Measurements from ENCODE around the gene MYB. TPM values are rescaled to one million over a fixed set of nuclear protein-coding genes. Genes with fewer than 3 reads are reported as not detected.

Gene MYB
- total RNA-seq, 1 experiment from 2014 or later = 3.7 TPM

DNA sequence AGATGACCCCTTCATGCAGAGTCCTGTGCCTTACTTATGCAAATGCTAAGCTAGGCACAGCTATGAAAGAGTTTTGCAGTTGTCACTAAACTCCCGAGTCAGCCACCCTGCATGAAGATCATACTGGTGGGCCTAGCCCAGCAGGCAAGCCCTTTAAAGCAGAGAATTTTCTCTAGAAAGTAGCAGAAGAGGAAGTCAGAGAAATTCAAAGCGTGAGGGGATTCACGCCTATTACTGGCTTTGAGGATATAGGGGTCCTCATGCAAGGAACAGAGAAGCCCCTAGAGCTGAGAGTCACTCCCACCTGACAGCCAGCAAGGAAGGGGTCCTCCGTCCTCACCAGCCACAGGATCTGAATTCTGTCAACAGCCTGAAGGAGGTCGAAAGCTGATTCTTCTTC is 54.6 kb downstream of the MYB start (continued):
- TF ChIP-seq JUND (IDR thresholded peaks at IDR 0.05) (no peak), YY1 (IDR thresholded peaks at IDR 0.05; ENCODE audit: extremely low read depth, insufficient replicate concordance, low read depth, low read length) (no peak), EZH2 (IDR thresholded peaks at IDR 0.05) (no peak), CBX3 (IDR thresholded peaks at IDR 0.05; ENCODE audit: low read depth) (no peak)
- TF ChIP-seq, protein P1, sequence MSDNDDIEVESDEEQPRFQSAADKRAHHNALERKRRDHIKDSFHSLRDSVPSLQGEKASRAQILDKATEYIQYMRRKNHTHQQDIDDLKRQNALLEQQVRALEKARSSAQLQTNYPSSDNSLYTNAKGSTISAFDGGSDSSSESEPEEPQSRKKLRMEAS (IDR thresholded peaks at IDR 0.05) = no peak

DNA sequence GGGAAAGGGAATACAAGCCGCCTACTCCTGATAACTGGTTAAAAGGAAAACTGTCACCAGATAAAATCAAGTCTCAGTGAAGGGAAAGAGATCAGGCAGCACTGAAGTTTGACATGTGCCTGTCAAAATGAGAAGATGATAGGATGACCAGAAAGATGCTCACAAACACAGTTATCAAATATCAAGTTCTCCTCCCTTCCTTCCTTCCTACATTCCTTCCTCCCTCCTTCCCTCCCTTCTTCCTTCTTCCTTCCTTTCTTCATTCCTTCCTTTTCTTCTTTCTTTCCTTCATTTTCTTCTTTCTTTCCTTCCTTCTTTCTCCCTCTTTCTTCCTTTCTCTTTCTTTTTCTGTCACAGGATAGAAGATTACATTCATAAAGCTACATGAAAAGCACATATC is 55.2 kb downstream of the MYB start:
- RAD21 ChIA-PET (ENCODE audit: low non-redundant PET in 1 of 2, low total read pairs in 2 of 2, uncharacterized antibody in 2 of 2, unreplicated experiment in 2 of 2) = no interaction called here

More for the DNA sequence above, 55.2 kb downstream of the MYB start:
- no peaks in the 10 kb centered on the region for H3K79me2 ChIP-seq (ENCODE audit: insufficient read depth, low read length)
- H3K36me3 ChIP-seq (ENCODE audit: control insufficient read depth in 1 of 2, insufficient read depth in 2 of 2, low read length in 2 of 2) = no peaks in the 10 kb centered on the region
- TF ChIP-seq EZH2phosphoT487 (IDR thresholded peaks at IDR 0.05; ENCODE audit: borderline replicate concordance) (no peak), TCF7L2 (IDR thresholded peaks at IDR 0.05; ENCODE audit: borderline replicate concordance, extremely low read depth, insufficient read depth, insufficient read length) (no peak), SIN3A (IDR thresholded peaks at IDR 0.05; ENCODE audit: low read depth) (no peak)
- TF ChIP-seq, protein P2, sequence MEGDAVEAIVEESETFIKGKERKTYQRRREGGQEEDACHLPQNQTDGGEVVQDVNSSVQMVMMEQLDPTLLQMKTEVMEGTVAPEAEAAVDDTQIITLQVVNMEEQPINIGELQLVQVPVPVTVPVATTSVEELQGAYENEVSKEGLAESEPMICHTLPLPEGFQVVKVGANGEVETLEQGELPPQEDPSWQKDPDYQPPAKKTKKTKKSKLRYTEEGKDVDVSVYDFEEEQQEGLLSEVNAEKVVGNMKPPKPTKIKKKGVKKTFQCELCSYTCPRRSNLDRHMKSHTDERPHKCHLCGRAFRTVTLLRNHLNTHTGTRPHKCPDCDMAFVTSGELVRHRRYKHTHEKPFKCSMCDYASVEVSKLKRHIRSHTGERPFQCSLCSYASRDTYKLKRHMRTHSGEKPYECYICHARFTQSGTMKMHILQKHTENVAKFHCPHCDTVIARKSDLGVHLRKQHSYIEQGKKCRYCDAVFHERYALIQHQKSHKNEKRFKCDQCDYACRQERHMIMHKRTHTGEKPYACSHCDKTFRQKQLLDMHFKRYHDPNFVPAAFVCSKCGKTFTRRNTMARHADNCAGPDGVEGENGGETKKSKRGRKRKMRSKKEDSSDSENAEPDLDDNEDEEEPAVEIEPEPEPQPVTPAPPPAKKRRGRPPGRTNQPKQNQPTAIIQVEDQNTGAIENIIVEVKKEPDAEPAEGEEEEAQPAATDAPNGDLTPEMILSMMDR (IDR thresholded peaks at IDR 0.05 in 2 of 3, conservative IDR thresholded peaks at IDR 0.05 in 1 of 3; ENCODE audit: borderline replicate concordance in 1 of 3, insufficient read depth in 1 of 3, low read depth in 2 of 3, low read length in 2 of 3) = no peak
- TF ChIP-seq, protein P3, sequence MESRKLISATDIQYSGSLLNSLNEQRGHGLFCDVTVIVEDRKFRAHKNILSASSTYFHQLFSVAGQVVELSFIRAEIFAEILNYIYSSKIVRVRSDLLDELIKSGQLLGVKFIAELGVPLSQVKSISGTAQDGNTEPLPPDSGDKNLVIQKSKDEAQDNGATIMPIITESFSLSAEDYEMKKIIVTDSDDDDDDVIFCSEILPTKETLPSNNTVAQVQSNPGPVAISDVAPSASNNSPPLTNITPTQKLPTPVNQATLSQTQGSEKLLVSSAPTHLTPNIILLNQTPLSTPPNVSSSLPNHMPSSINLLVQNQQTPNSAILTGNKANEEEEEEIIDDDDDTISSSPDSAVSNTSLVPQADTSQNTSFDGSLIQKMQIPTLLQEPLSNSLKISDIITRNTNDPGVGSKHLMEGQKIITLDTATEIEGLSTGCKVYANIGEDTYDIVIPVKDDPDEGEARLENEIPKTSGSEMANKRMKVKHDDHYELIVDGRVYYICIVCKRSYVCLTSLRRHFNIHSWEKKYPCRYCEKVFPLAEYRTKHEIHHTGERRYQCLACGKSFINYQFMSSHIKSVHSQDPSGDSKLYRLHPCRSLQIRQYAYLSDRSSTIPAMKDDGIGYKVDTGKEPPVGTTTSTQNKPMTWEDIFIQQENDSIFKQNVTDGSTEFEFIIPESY (IDR thresholded peaks at IDR 0.05; ENCODE audit: extremely low read depth, insufficient replicate concordance, low read length) = no peak
- H3K4me1 ChIP-seq (ENCODE audit: control insufficient read depth in 1 of 2, insufficient read depth in 2 of 2, low read length in 2 of 2) = no peaks in the 10 kb centered on the region
- H3K27me3 ChIP-seq (ENCODE audit: insufficient read depth, low read length) = no peaks in the 10 kb centered on the region
- H3K4me3 ChIP-seq (replicated peaks in 1 of 2; ENCODE audit: low read depth in 1 of 2, low read length in 2 of 2) = no peak overlapping the region
- intact Hi-C loops (cut with micrococcal nuclease) = no loop called here
- no peak overlapping the region for H3K27ac ChIP-seq (ENCODE audit: low read depth, low read length)
- no TSS peak for BruUV-seq (replicated peaks)
- CTCF ChIA-PET = no interaction called here
- no peaks in the 10 kb centered on the region for H3K9me3 ChIP-seq (ENCODE audit: control insufficient read depth in 1 of 2, insufficient read depth in 1 of 2, low read depth in 1 of 2, low read length in 2 of 2)
- no peaks in the 10 kb centered on the region for H4K20me1 ChIP-seq (ENCODE audit: insufficient read depth)
- DNase-seq (ENCODE audit: low read depth, low spot score) (no peak), ATAC-seq (no peak)
- no peak overlapping the region for H3K4me2 ChIP-seq (ENCODE audit: low read length)
- H2AFZ ChIP-seq (ENCODE audit: low read depth, low read length, poor library complexity, severe bottlenecking) = no peak overlapping the region
- H3K9me2 ChIP-seq (ENCODE audit: insufficient read depth) = peaks cover 3% of the 10 kb centered on the region; the same call in 1 of the 2 replicates
- POLR2A ChIA-PET = no interaction called here
- H3K9ac ChIP-seq (ENCODE audit: low read length) = no peak overlapping the region
